ENCODE results near the gene PDE6D. TPM values are rescaled to one million over a fixed set of nuclear protein-coding genes. Genes with fewer than 3 reads are reported as not detected.
"Not testable (repeated sequence)": the region's sequence is repeated elsewhere in the genome, so short reads cannot be mapped to it uniquely, and the experiment has no call there.

The PDE6D gene
- total RNA-seq, 1 experiment from 2014 or later, result 30.6 TPM

DNA sequence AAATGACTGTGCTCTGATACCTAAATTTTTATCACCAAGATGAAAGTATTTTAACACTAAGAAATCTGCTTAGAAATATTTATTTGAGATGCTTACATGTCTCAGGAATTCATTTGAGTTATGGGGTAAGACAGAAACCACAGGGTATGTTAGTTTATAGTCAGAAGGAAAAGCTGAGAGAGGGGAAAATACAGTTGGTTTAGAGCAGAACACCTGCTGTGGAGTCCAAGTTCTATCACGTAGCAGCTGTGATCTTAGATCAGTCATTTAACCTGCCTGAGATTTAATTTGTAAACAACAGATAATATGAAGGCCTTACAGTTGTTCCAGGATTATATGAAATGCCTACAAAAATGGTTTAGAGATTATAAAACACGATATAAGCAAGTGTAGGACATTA, 29.0 kb downstream of the PDE6D start:
- TF ChIP-seq, protein P1, sequence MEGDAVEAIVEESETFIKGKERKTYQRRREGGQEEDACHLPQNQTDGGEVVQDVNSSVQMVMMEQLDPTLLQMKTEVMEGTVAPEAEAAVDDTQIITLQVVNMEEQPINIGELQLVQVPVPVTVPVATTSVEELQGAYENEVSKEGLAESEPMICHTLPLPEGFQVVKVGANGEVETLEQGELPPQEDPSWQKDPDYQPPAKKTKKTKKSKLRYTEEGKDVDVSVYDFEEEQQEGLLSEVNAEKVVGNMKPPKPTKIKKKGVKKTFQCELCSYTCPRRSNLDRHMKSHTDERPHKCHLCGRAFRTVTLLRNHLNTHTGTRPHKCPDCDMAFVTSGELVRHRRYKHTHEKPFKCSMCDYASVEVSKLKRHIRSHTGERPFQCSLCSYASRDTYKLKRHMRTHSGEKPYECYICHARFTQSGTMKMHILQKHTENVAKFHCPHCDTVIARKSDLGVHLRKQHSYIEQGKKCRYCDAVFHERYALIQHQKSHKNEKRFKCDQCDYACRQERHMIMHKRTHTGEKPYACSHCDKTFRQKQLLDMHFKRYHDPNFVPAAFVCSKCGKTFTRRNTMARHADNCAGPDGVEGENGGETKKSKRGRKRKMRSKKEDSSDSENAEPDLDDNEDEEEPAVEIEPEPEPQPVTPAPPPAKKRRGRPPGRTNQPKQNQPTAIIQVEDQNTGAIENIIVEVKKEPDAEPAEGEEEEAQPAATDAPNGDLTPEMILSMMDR (IDR thresholded peaks at IDR 0.05; ENCODE audit: unreplicated experiment), result no peak
- H3K36me3 Mint-ChIP-seq (ENCODE audit: insufficient read depth, unreplicated experiment), result no peaks in the 10 kb centered on the region
- H3K4me1 Mint-ChIP-seq (ENCODE audit: low read depth, unreplicated experiment), result no peaks in the 10 kb centered on the region
- H3K4me3 Mint-ChIP-seq (ENCODE audit: low read depth, unreplicated experiment), result no peak overlapping the region
- DNase-seq, result no peak
- no peak overlapping the region for H3K27ac Mint-ChIP-seq (ENCODE audit: unreplicated experiment)
- intact Hi-C loops (cut with micrococcal nuclease; ENCODE audit: unreplicated experiment), result no loop called here
- no peaks in the 10 kb centered on the region for H3K27me3 Mint-ChIP-seq (ENCODE audit: unreplicated experiment)
- BruUV-seq (replicated peaks), result no TSS peak
- CTCF ChIA-PET, result no interaction called here
- H3K9me3 Mint-ChIP-seq (ENCODE audit: low read depth, unreplicated experiment), result no peaks in the 10 kb centered on the region

- intact Hi-C loops (cut with micrococcal nuclease; ENCODE audit: unreplicated experiment), result no loop called here
- DNase-seq, result no peak
- CTCF ChIA-PET, result no interaction called here
- TF ChIP-seq, protein P1 (IDR thresholded peaks at IDR 0.05; ENCODE audit: unreplicated experiment), result no peak
- no peaks in the 10 kb centered on the region for H3K9me3 Mint-ChIP-seq (ENCODE audit: low read depth, unreplicated experiment)
- no peak overlapping the region for H3K27ac Mint-ChIP-seq (ENCODE audit: unreplicated experiment)
- no peak overlapping the region for H3K4me3 Mint-ChIP-seq (ENCODE audit: low read depth, unreplicated experiment)
- no peaks in the 10 kb centered on the region for H3K36me3 Mint-ChIP-seq (ENCODE audit: insufficient read depth, unreplicated experiment)
- H3K4me1 Mint-ChIP-seq (ENCODE audit: low read depth, unreplicated experiment), result no peaks in the 10 kb centered on the region
- H3K27me3 Mint-ChIP-seq (ENCODE audit: unreplicated experiment), result no peaks in the 10 kb centered on the region
- no TSS peak for BruUV-seq (replicated peaks)
These were observed 29.9 kb downstream of the PDE6D start for GRCh38 chr2:231751042-231751815.

GRCh38 chr2:231749016-231749415, 32.1 kb downstream of the PDE6D start:
- H3K36me3 Mint-ChIP-seq (ENCODE audit: insufficient read depth, unreplicated experiment); CTCF ChIA-PET; H3K4me3 Mint-ChIP-seq (ENCODE audit: low read depth, unreplicated experiment); H3K9me3 Mint-ChIP-seq (ENCODE audit: low read depth, unreplicated experiment); DNase-seq; H3K27ac Mint-ChIP-seq (ENCODE audit: unreplicated experiment); BruUV-seq (replicated peaks); H3K4me1 Mint-ChIP-seq (ENCODE audit: low read depth, unreplicated experiment); H3K27me3 Mint-ChIP-seq (ENCODE audit: unreplicated experiment); intact Hi-C loops (cut with micrococcal nuclease; ENCODE audit: unreplicated experiment): not testable (repeated sequence)

DNA sequence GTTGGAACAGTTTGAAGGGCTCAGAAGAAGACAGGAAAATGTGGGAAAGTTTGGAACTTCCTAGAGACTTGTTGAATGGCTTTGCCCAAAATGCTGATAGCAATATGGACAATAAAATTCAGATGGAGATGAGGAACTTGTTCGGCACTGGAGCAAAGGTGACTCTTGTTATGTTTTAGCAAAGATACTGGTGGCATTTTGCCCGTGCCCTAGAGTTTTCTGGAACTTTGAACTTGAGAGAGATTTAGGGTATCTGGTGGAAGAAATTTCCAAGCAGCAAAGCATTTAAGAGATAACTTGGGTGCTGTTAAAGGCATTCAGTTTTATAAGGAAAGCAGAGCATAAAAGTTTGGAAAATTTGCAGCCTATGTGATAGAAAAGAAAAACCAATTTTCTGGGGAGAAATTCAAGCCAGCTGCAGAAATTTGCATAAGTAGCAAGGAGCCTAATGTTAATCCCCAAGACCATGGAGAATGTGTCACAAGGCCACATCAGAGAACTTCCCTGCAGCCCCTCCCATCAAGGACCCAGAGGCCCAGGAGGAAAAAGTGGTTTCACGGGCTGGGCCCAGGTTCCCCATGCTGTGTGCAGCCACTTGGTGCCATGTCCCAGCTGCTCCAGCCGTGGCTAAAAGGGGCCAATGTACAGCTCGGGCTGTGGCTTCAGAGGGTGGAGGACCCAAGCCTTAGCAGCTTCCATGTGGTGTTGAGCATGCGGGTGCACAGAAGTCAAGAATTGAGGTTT, 32.8 kb downstream of the PDE6D start:
- H3K4me1 Mint-ChIP-seq (ENCODE audit: low read depth, unreplicated experiment); H3K9me3 Mint-ChIP-seq (ENCODE audit: low read depth, unreplicated experiment); DNase-seq; H3K27ac Mint-ChIP-seq (ENCODE audit: unreplicated experiment); intact Hi-C loops (cut with micrococcal nuclease; ENCODE audit: unreplicated experiment); H3K4me3 Mint-ChIP-seq (ENCODE audit: low read depth, unreplicated experiment); BruUV-seq (replicated peaks); H3K27me3 Mint-ChIP-seq (ENCODE audit: unreplicated experiment); H3K36me3 Mint-ChIP-seq (ENCODE audit: insufficient read depth, unreplicated experiment); CTCF ChIA-PET: not testable (repeated sequence)

GRCh38 chr2:231745303-231746038, 35.6 kb downstream of the PDE6D start:
- no peaks in the 10 kb centered on the region for H3K9me3 Mint-ChIP-seq (ENCODE audit: low read depth, unreplicated experiment)
- H3K27me3 Mint-ChIP-seq (ENCODE audit: unreplicated experiment), result no peaks in the 10 kb centered on the region
- no peak overlapping the region for H3K4me3 Mint-ChIP-seq (ENCODE audit: low read depth, unreplicated experiment)
- intact Hi-C loops (cut with micrococcal nuclease; ENCODE audit: unreplicated experiment), result no loop called here
- no peaks in the 10 kb centered on the region for H3K4me1 Mint-ChIP-seq (ENCODE audit: low read depth, unreplicated experiment)
- DNase-seq, result no peak
- TF ChIP-seq, protein P1 (IDR thresholded peaks at IDR 0.05; ENCODE audit: unreplicated experiment), result no peak
- CTCF ChIA-PET, result no interaction called here
- no peak overlapping the region for H3K27ac Mint-ChIP-seq (ENCODE audit: unreplicated experiment)
- no peaks in the 10 kb centered on the region for H3K36me3 Mint-ChIP-seq (ENCODE audit: insufficient read depth, unreplicated experiment)
- no TSS peak for BruUV-seq (replicated peaks)

Measured in Calu3 (cell line).